ENCODE data around the gene EFL1.
A peak's percentile ranks its signal among the peaks of the same experiment; 100 is the strongest.

EFL1 gene

DNA sequence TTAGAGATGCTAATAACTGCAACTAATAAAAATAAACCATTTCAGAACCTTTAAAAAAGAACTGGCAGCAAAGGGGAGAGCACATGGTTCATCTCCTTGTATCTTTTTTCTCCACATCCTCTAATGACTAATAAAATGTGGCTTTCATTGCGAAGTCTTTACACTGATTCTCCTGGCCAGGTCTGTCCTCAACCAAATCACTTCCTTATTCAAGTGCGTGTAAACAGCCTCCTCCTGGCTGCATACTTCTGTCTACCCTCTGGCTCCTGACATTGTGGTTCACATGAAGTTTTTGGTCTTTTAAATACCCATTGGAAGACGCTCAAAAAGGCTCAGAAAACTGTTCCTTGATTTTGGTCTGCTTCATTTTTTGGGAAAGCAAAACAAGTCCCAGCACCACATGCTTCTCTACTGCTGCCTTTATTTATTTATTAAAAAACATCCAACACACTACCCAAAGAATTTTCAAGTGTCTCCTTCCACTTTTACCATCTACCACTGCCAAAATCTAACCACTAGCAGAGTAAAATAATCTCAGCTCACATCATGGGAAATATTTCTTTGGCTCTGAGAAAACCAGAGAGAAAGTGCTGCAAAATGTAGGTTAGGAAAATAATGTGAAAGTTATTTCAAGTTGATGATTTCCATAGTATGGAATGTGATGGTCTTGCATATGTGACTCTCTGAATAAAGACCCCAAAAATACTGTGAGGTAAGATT lies 85.1 kb downstream of the EFL1 start:
- no peaks in the 10 kb centered on the region for H3K9me3 ChIP-seq (ENCODE audit: control insufficient read depth, insufficient read depth, low read depth, low read length)
- no peaks in the 10 kb centered on the region; a peak in 1 of 3 replicates for H3K36me3 ChIP-seq (ENCODE audit: control insufficient read depth in 2 of 2, insufficient read depth in 1 of 2, low read length in 2 of 2)
- no peak overlapping the region for H3K4me3 ChIP-seq (ENCODE audit: low read depth, low read length)
- no peak overlapping the region for H3K27ac ChIP-seq (ENCODE audit: extremely low read depth, low read depth, low read length)
- ChIA-PET POLR2A (no interaction called here), CTCF (interaction anchor here (0.7 kb wide), 1 partner anchor 21 kb away, joined by 4 read pairs; no protein-coding TSS in a partner anchor)
- H3K4me1 ChIP-seq (ENCODE audit: control insufficient read depth, insufficient read depth, low read length) = no peaks in the 10 kb centered on the region
- no peak for TF ChIP-seq ZNF366 (tag by site-specific recombination; conservative IDR thresholded peaks at IDR 0.05)
- TF ChIP-seq PRDM1 (tag by site-specific recombination; IDR thresholded peaks at IDR 0.05) = 0 out of 2 replicates have a peak, but pooled peaks have one; percentile 13

DNA sequence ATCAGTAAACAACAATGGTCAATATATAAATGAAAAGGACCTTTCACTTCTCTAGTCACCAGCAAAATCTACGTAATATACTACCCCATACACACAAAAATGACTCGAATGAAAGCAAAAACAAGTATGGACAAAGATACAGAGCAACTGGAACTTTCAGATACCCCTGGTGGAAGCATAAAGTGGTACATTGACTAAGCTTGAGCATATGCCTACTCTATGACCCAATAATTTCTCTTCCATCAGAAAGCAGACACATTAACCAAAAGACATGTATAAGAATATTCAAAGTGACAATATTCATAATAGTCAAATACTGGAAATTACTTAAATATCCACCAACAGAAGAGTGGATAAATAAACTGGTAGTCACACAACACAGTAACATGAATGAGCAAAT lies 86.0 kb downstream of the EFL1 start:
- POLR2A ChIA-PET = no interaction called here
- Histone ChIP-seq H3K36me3 (ENCODE audit: control insufficient read depth in 2 of 2, insufficient read depth in 1 of 2, low read length in 2 of 2) (no peaks in the 10 kb centered on the region; a peak in 1 of 3 replicates), H3K27ac (ENCODE audit: extremely low read depth, low read depth, low read length) (no peak overlapping the region), H3K4me1 (ENCODE audit: control insufficient read depth, insufficient read depth, low read length) (no peaks in the 10 kb centered on the region), H3K4me3 (ENCODE audit: low read depth, low read length) (no peak overlapping the region), H3K9me3 (ENCODE audit: control insufficient read depth, insufficient read depth, low read depth, low read length) (no peaks in the 10 kb centered on the region)
- CTCF ChIA-PET = interaction anchor here (0.9 to 1.9 kb wide), 3 partner anchors 11 to 22 kb away, joined by 3 to 5 read pairs (median 3); no protein-coding TSS in a partner anchor
- TF ChIP-seq ZBTB7A (tag by site-specific recombination; IDR thresholded peaks at IDR 0.05; ENCODE audit: low read depth) (no peak), BCL11A (tag by site-specific recombination; IDR thresholded peaks at IDR 0.05; ENCODE audit: low read depth) (no peak)

DNA sequence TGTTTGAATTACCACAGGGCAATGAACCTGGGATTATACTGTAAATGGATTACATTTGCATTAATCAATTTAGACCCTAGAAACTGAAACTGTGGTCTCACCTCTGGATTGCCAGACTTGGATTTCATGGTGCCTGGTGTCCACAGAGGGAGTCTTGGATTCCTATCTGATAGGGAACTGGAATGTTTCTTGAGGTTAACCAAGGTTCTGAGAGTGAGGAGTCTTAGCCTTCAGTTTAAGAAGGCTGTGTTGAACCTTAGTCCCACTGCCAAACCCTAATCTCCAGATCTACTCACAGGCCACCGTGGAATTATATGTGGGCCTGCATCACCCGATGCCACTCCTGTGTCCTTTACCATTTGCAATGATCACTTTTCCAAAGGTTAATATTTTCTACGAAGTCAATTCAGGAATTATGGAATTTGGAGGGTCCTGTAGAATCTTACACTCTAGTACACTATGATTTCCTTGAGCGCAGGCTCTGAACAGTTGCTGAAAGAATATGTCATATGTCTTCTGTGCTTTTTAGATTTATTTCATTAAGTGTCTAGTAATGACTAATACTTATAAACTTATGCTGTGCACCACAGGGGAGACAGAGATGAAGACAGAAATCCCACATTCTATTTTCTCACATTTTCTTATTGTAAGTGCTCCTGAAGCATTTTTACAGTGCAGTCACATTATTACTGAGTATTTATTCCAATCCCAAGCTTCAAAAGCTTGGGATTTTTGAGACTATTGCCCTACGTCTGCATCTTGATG lies 87.9 kb downstream of the EFL1 start:
- TF ChIP-seq ZNF121 (tag by site-specific recombination; IDR thresholded peaks at IDR 0.05) (no peak), TCF7L2 (IDR thresholded peaks at IDR 0.05; ENCODE audit: borderline replicate concordance, low read depth, low read length) (no peak), RBAK (tag by site-specific recombination; IDR thresholded peaks at IDR 0.05) (no peak), ZNF555 (tag by site-specific recombination; conservative IDR thresholded peaks at IDR 0.05) (no peak)
- TF ChIP-seq, protein P1, sequence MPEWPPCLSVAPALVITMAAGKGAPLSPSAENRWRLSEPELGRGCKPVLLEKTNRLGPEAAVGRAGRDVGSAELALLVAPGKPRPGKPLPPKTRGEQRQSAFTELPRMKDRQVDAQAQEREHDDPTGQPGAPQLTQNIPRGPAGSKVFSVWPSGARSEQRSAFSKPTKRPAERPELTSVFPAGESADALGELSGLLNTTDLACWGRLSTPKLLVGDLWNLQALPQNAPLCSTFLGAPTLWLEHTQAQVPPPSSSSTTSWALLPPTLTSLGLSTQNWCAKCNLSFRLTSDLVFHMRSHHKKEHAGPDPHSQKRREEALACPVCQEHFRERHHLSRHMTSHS (tag by site-specific recombination; IDR thresholded peaks at IDR 0.05) = no peak
- TF ChIP-seq, protein P2, sequence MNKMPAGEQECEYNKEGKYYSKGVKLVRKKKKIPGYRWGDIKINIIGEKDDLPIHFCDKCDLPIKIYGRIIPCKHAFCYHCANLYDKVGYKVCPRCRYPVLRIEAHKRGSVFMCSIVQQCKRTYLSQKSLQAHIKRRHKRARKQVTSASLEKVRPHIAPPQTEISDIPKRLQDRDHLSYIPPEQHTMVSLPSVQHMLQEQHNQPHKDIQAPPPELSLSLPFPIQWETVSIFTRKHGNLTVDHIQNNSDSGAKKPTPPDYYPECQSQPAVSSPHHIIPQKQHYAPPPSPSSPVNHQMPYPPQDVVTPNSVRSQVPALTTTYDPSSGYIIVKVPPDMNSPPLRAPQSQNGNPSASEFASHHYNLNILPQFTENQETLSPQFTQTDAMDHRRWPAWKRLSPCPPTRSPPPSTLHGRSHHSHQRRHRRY (tag by site-specific recombination; IDR thresholded peaks at IDR 0.05) = no peak
- H3K4me1 ChIP-seq (ENCODE audit: control insufficient read depth, insufficient read depth, low read length) = no peaks in the 10 kb centered on the region
- POLR2A ChIA-PET = no interaction called here
- CTCF ChIA-PET = interaction anchor here (1.9 kb wide), 1 partner anchor 24 kb away, joined by 5 read pairs; no protein-coding TSS in a partner anchor
- no peak overlapping the region for H3K4me3 ChIP-seq (ENCODE audit: low read depth, low read length)
- no peaks in the 10 kb centered on the region for H3K9me3 ChIP-seq (ENCODE audit: control insufficient read depth, insufficient read depth, low read depth, low read length)
- H3K27ac ChIP-seq (ENCODE audit: extremely low read depth, low read depth, low read length) = no peak overlapping the region
- 0 out of 3 replicates have a peak, but pooled peaks cover 0 to 2% of the 10 kb centered on the region in 2 experiments for H3K36me3 ChIP-seq (ENCODE audit: control insufficient read depth in 2 of 2, insufficient read depth in 1 of 2, low read length in 2 of 2)

DNA sequence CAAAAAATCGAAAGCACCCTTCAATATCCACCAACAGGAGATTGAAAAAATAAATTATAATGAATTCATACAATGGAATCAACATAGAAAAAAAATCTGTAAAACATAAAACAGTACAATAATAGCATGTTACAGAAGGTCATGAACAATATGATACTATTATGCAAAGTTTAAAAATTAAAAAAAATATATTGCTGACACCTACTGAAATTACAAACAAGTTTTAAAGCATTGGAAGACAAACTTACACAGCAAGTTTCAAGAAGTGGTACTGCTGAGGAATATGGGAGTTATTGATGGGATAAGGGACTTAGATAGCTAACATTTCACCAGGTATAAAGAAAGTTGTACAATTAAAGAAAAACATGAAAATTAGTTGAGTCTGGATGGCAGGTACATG lies 89.4 kb downstream of the EFL1 start:
- POLR2A ChIA-PET = no interaction called here
- CTCF ChIA-PET = interaction anchor here (1.2 kb wide), 1 partner anchor 10 kb away, joined by 4 read pairs; no protein-coding TSS in a partner anchor
- Histone ChIP-seq H3K4me3 (ENCODE audit: low read depth, low read length) (no peak overlapping the region), H3K4me1 (ENCODE audit: control insufficient read depth, insufficient read depth, low read length) (no peaks in the 10 kb centered on the region), H3K36me3 (ENCODE audit: control insufficient read depth in 2 of 2, insufficient read depth in 1 of 2, low read length in 2 of 2) (0 out of 3 replicates have a peak, but pooled peaks cover 0 to 4% of the 10 kb centered on the region in 2 experiments), H3K9me3 (ENCODE audit: control insufficient read depth, insufficient read depth, low read depth, low read length) (no peaks in the 10 kb centered on the region), H3K27ac (ENCODE audit: extremely low read depth, low read depth, low read length) (no peak overlapping the region)
- TF ChIP-seq ZNF248 (tag by site-specific recombination; IDR thresholded peaks at IDR 0.05) (no peak), ZNF214 (tag by site-specific recombination; IDR thresholded peaks at IDR 0.05; ENCODE audit: borderline replicate concordance) (no peak), KLF7 (tag by site-specific recombination; IDR thresholded peaks at IDR 0.05; ENCODE audit: borderline replicate concordance) (no peak), ZNF624 (tag by site-specific recombination; IDR thresholded peaks at IDR 0.05) (no peak), YY2 (tag by site-specific recombination; IDR thresholded peaks at IDR 0.05) (no peak), ZNF121 (tag by site-specific recombination; IDR thresholded peaks at IDR 0.05) (no peak), ZNF423 (tag by site-specific recombination; IDR thresholded peaks at IDR 0.05) (no peak), ZNF785 (tag by site-specific recombination; IDR thresholded peaks at IDR 0.05) (no peak), ZFP69B (tag by site-specific recombination; IDR thresholded peaks at IDR 0.05) (no peak), ZNF48 (tag by site-specific recombination; IDR thresholded peaks at IDR 0.05) (no peak), YY1 (tag by site-specific recombination; IDR thresholded peaks at IDR 0.05) (no peak)
- TF ChIP-seq, protein P3, sequence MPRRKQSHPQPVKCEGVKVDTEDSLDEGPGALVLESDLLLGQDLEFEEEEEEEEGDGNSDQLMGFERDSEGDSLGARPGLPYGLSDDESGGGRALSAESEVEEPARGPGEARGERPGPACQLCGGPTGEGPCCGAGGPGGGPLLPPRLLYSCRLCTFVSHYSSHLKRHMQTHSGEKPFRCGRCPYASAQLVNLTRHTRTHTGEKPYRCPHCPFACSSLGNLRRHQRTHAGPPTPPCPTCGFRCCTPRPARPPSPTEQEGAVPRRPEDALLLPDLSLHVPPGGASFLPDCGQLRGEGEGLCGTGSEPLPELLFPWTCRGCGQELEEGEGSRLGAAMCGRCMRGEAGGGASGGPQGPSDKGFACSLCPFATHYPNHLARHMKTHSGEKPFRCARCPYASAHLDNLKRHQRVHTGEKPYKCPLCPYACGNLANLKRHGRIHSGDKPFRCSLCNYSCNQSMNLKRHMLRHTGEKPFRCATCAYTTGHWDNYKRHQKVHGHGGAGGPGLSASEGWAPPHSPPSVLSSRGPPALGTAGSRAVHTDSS (tag by site-specific recombination; IDR thresholded peaks at IDR 0.05) = no peak
- TF ChIP-seq, protein P4, sequence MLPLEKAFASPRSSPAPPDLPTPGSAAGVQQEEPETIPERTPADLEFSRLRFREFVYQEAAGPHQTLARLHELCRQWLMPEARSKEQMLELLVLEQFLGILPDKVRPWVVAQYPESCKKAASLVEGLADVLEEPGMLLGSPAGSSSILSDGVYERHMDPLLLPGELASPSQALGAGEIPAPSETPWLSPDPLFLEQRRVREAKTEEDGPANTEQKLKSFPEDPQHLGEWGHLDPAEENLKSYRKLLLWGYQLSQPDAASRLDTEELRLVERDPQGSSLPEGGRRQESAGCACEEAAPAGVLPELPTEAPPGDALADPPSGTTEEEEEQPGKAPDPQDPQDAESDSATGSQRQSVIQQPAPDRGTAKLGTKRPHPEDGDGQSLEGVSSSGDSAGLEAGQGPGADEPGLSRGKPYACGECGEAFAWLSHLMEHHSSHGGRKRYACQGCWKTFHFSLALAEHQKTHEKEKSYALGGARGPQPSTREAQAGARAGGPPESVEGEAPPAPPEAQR (tag by site-specific recombination; IDR thresholded peaks at IDR 0.05) = no peak
